NCI-H774 (cell line): ENCODE data around the gene SNRNP25.

Experiments
- DNase-seq: peaks from one replicate; lab custom pipeline; 2025; lab: John Stamatoyannopoulos, UW

The SNRNP25 gene

GRCh38 chr16:104928-105327, 51.3 kb downstream of the SNRNP25 start:
- no peak for DNase-seq

DNA sequence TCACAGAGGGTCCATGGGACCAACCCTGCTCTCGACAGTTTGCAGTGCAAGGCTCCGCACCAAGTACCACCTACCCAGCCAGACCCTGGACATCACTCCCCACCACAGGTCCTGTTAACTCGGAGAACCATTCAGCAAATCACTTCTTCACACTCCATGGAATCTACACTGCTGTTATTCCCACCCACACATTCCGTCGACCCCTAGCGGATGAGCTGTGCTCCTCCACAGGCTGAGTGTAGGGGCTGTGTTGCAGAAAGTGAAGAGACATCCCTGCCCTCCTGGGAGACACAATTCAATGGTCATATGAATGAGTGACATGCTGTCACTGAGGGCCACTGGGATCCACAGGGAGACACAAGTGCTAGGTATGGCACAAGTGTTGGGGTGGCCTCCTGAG, 51.9 kb downstream of the SNRNP25 start:
- DNase-seq = no peak

GRCh38 chr16:106623-107324, 53.1 kb downstream of the SNRNP25 start:
- peak; percentile 10 for DNase-seq
